Body of pancreas (tissue), 4 donors: Measurements from ENCODE around the gene HOXC6. TPM values are rescaled to one million over a fixed set of nuclear protein-coding genes. Genes with fewer than 3 reads are reported as not detected.

Experiments used
- ATAC-seq: fragments of 150-250 bp; one replicate; pipeline ENCODE4 v1.9.1; 2016
- DNase-seq, 4 donors: peaks; one replicate each; pipeline ENCODE4 v3.0.0-alpha.2; 2019
- H3K27ac ChIP-seq, 4 donors: fragments of 200-600 bp; sonication (generic); 1 replicate in 3 of 4; 2 replicates in 1 of 4; pipeline versions ENCODE4 v1.5.1 to v1.6.1; 2016 to 2019; ENCODE audit warnings: mild to moderate bottlenecking in 1 of 4, mixed read lengths in 1 of 4, moderate library complexity in 1 of 4
- H3K27me3 ChIP-seq, 2 donors: fragments of 200-600 bp; sonication (generic); one replicate each; pipeline ENCODE4 v1.6.0; 2016; ENCODE audit warnings: mild to moderate bottlenecking in 1 of 2
- H3K36me3 ChIP-seq, 2 donors: fragments of 200-600 bp; sonication (generic); replicated peaks in 1 of 2; 2 replicates each; pipeline ENCODE4 v1.5.1; 2016; ENCODE audit warnings: low read depth in 2 of 2; ENCODE audit not compliant: insufficient read depth in 1 of 2
- H3K4me1 ChIP-seq: fragments of 200-600 bp; sonication (generic); one replicate; pipeline ENCODE4 v1.6.0; 2016
- H3K4me3 ChIP-seq, 2 donors: fragments of 200-600 bp; sonication (generic); 1 replicate in 1 of 2; 2 replicates in 1 of 2; pipeline ENCODE4 v1.5.1; 2016 to 2019
- H3K9me3 ChIP-seq, 3 donors: fragments of 200-600 bp; sonication (generic); 1 replicate in 2 of 3; 2 replicates in 1 of 3; pipeline ENCODE4 v1.5.1; 2016
- POLR2A ChIP-seq, 3 donors: fragments of 450-650 bp; IDR thresholded peaks; one replicate each; pipeline ENCODE4 v1.6.1; 2016; ENCODE audit warnings: antibody characterized with exemption in 3 of 3, mild to moderate bottlenecking in 2 of 3
- WGBS, 2 donors: methylation state at CpG; one replicate each; pipeline ENCODE4 v1.1.5; 2017; 5-methylcytosine and 5-hydroxymethylcytosine counted together
- intact Hi-C: fragments of 100-400 bp; cut with DNase I; formaldehyde crosslinking; loops from one replicate; pipeline ENCODE4 v1.15.1; 2023
- total RNA-seq, 2 donors: library from RNA; depleted of rRNA; stranded (reverse); fragments of >200 nt; gene quantifications; one replicate each; pipeline ENCODE4 v1.1.0, GENCODE V29; 2016
- TF ChIP-seq, protein P1 (sequence below), 7 experiments: fragments of 450-650 bp in 4 of 7; fragments of 200-600 bp in 3 of 7; sonication (generic) in 3 of 7; IDR thresholded peaks; one replicate each; pipeline ENCODE4 v1.5.1; 2016 to 2019; ENCODE audit warnings: antibody characterized with exemption in 7 of 7

HOXC6 gene
- total RNA-seq, 2 donors from 2014 or later, result not detected

GRCh38 chr12:54018468-54018984 lies 9.7 kb upstream of the HOXC6 start:
- Histone ChIP-seq H3K27ac (no peak overlapping the region), H3K4me3 (no peak overlapping the region), H3K9me3 (no peaks in the 10 kb centered on the region), H3K27me3 (peaks cover 6 to 35% of the 10 kb centered on the region in 2 donors), H3K4me1 (peaks cover 25% of the 10 kb centered on the region), H3K36me3 (no peaks in the 10 kb centered on the region)
- no peak for TF ChIP-seq POLR2A (IDR thresholded peaks at IDR 0.05)
- TF ChIP-seq, protein P1, sequence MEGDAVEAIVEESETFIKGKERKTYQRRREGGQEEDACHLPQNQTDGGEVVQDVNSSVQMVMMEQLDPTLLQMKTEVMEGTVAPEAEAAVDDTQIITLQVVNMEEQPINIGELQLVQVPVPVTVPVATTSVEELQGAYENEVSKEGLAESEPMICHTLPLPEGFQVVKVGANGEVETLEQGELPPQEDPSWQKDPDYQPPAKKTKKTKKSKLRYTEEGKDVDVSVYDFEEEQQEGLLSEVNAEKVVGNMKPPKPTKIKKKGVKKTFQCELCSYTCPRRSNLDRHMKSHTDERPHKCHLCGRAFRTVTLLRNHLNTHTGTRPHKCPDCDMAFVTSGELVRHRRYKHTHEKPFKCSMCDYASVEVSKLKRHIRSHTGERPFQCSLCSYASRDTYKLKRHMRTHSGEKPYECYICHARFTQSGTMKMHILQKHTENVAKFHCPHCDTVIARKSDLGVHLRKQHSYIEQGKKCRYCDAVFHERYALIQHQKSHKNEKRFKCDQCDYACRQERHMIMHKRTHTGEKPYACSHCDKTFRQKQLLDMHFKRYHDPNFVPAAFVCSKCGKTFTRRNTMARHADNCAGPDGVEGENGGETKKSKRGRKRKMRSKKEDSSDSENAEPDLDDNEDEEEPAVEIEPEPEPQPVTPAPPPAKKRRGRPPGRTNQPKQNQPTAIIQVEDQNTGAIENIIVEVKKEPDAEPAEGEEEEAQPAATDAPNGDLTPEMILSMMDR (IDR thresholded peaks at IDR 0.05), result no peak
- WGBS, 2 donors, result 18 to 32% methylated on average over 8 to 28 of the region's 29 CpGs
- intact Hi-C loops, result no loop called here
- ATAC-seq (no peak), DNase-seq (no peak)

GRCh38 chr12:54019091-54019811 lies 9.0 kb upstream of the HOXC6 start:
- no peak overlapping the region for H3K27ac ChIP-seq
- intact Hi-C loops, result no loop called here
- TF ChIP-seq, protein P1 (IDR thresholded peaks at IDR 0.05), result no peak
- TF ChIP-seq POLR2A (IDR thresholded peaks at IDR 0.05), result no peak
- ATAC-seq, result no peak
- no peaks in the 10 kb centered on the region for H3K36me3 ChIP-seq
- no peaks in the 10 kb centered on the region for H3K9me3 ChIP-seq
- WGBS, 2 donors, result 44 to 53% methylated on average over 27 to 43 of the region's 43 CpGs
- H3K4me3 ChIP-seq, result no peak overlapping the region
- peaks cover 4 to 34% of the 10 kb centered on the region in 2 donors for H3K27me3 ChIP-seq
- DNase-seq, result no peak
- peaks cover 25% of the 10 kb centered on the region for H3K4me1 ChIP-seq

- TF ChIP-seq, protein P1 (IDR thresholded peaks at IDR 0.05), result no peak
- no peak for TF ChIP-seq POLR2A (IDR thresholded peaks at IDR 0.05)
- no peaks in the 10 kb centered on the region for H3K36me3 ChIP-seq
- H3K27me3 ChIP-seq, result peaks cover 0 to 26% of the 10 kb centered on the region in 2 donors
- WGBS, 2 donors, result 39 to 46% methylated on average over 10 of the region's 10 CpGs
- H3K9me3 ChIP-seq, result no peaks in the 10 kb centered on the region
- H3K4me3 ChIP-seq, result no peak overlapping the region
- intact Hi-C loops, result no loop called here
- ATAC-seq (no peak), DNase-seq (no peak)
- no peak overlapping the region for H3K27ac ChIP-seq
- H3K4me1 ChIP-seq, result peaks cover 25% of the 10 kb centered on the region
These were observed 8.2 kb upstream of the HOXC6 start for GRCh38 chr12:54019924-54020590.

DNA sequence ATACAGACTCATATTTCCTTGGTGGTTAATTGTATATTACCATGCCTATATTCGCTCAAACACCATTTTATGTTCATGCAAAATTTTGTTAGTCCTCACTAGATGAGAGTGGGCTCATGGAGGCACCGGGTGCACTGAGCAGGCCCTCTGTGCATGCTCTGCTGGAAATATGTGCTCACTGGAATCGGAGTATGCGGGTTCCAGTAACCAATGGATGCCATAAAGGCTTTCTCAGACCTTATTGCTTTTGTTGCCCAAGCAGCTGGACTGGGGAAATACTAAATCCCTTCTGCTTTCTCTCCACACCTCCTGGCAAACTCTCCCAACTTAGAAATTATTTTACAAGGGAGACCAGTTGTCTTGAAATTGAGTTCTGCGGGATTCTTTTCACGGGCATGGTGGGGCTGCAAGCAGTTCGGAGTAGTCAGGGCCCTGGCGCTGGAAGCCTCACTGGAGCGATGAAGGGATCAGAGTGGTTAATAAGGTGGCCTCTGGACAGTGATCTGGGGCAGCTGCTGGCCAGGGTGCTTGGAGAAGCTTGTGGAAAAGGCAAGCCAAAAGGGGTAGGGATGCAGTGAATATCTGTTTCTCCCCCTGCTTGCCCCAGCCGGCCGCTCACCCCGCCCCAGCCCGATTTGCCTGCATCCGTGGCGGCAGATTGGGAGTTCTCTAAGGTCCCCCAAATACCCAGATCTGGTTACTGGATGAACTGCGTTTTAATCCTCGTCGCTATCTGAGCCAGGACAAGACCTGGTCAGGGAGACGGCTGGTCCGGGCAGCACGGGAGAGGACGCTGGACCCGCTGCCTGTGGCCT lies 7.4 kb upstream of the HOXC6 start:
- TF ChIP-seq, protein P1 (IDR thresholded peaks at IDR 0.05), result no peak
- no peak for TF ChIP-seq POLR2A (IDR thresholded peaks at IDR 0.05)
- WGBS, 2 donors, result 48 to 73% methylated on average over 23 of the region's 23 CpGs
- intact Hi-C loops, result no loop called here
- peaks cover 25% of the 10 kb centered on the region for H3K4me1 ChIP-seq
- no peak overlapping the region for H3K4me3 ChIP-seq
- H3K27me3 ChIP-seq, result peaks cover 0 to 18% of the 10 kb centered on the region in 2 donors
- ATAC-seq (no peak), DNase-seq (no peak)
- H3K36me3 ChIP-seq, result no peaks in the 10 kb centered on the region
- no peaks in the 10 kb centered on the region for H3K9me3 ChIP-seq
- no peak overlapping the region for H3K27ac ChIP-seq
